ENCODE data around the gene SEPHS2. TPM values are rescaled to one million over a fixed set of nuclear protein-coding genes. Genes with fewer than 3 reads are reported as not detected.

Gene SEPHS2
- polyA plus RNA-seq, 2 of the 4 experiments (the other 2 are of a cell fraction), result 47.8 to 72.6 TPM

- H3K4me3 ChIP-seq, result no peak overlapping the region
- no peak overlapping the region for H3K27ac ChIP-seq
- H3K9me3 ChIP-seq, result no peaks in the 10 kb centered on the region
- TF ChIP-seq ZSCAN20 (CRISPR knock-in tag; IDR thresholded peaks at IDR 0.05) (no peak), USF2 (IDR thresholded peaks at IDR 0.05) (no peak), ELK1 (IDR thresholded peaks at IDR 0.05; ENCODE audit: low read depth, low read length) (no peak), JUN (IDR thresholded peaks at IDR 0.05) (no peak), NFE2L2 (conservative IDR thresholded peaks at IDR 0.05; ENCODE audit: low read length) (no peak), TP53 (CRISPR knock-in tag; IDR thresholded peaks at IDR 0.05) (no peak), RNF2 (IDR thresholded peaks at IDR 0.05; ENCODE audit: borderline replicate concordance, low read depth) (no peak)
- no peaks in the 10 kb centered on the region for H3K4me1 ChIP-seq
- ATAC-seq (no peak), DNase-seq (ENCODE audit: low read depth in 1 of 2, low spot score in 1 of 2) (no peak), FAIRE-seq (no peak)
- WGBS (ENCODE audit: missing lambda C conversion rate), result 72% methylated on average over 8 of the region's 8 CpGs
- ChIA-PET POLR2A (no interaction called here), CTCF (interaction anchor here (0.8 kb wide), 1 partner anchor 12 kb away, joined by 5 read pairs; no protein-coding TSS in a partner anchor)
- no peak overlapping the region for H3K4me2 ChIP-seq
Measured at GRCh38 chr16:30470632-30470995, 24.9 kb upstream of the SEPHS2 start.

- no peak for TF ChIP-seq CBX8 (IDR thresholded peaks at IDR 0.05)
- TF ChIP-seq BCL3 (IDR thresholded peaks at IDR 0.05), result no peak
- no peak for TF ChIP-seq USF2 (IDR thresholded peaks at IDR 0.05)
- no peak for TF ChIP-seq MAX (IDR thresholded peaks at IDR 0.05)
- TF ChIP-seq HES2 (IDR thresholded peaks at IDR 0.05), result no peak
- no peak for TF ChIP-seq SREBF2 (IDR thresholded peaks at IDR 0.05)
- TF ChIP-seq RNF2 (IDR thresholded peaks at IDR 0.05; ENCODE audit: borderline replicate concordance, low read depth), result no peak
- TF ChIP-seq CTCF (IDR thresholded peaks at IDR 0.05), result no peak
- no peak for TF ChIP-seq FOSB (CRISPR knock-in tag; IDR thresholded peaks at IDR 0.05)
- TF ChIP-seq CBX2 (IDR thresholded peaks at IDR 0.05; ENCODE audit: borderline replicate concordance, low read depth), result no peak
- TF ChIP-seq RAD21 (conservative IDR thresholded peaks at IDR 0.05 in 1 of 2, IDR thresholded peaks at IDR 0.05 in 1 of 2), result no peak
- no peak for TF ChIP-seq PBX3 (IDR thresholded peaks at IDR 0.05)
- no peak for TF ChIP-seq EHF (CRISPR knock-in tag; IDR thresholded peaks at IDR 0.05)
- no peak for TF ChIP-seq POLR2AphosphoS2 (conservative IDR thresholded peaks at IDR 0.05; ENCODE audit: low read length)
- no peak for TF ChIP-seq HEYL (CRISPR knock-in tag; IDR thresholded peaks at IDR 0.05)
- no peak for TF ChIP-seq JUNB (IDR thresholded peaks at IDR 0.05)
- no peak for TF ChIP-seq RFX5 (IDR thresholded peaks at IDR 0.05)
- no peak for ATAC-seq
- Histone ChIP-seq H3K4me2 (no peak overlapping the region), H3K4me3 (no peak overlapping the region), H3K27ac (no peak overlapping the region), H3K4me1 (no peaks in the 10 kb centered on the region), H3K9me3 (no peaks in the 10 kb centered on the region)
- 79% methylated on average over 3 of the region's 3 CpGs for WGBS (ENCODE audit: missing lambda C conversion rate)
- POLR2A ChIA-PET, result no interaction called here
- CTCF ChIA-PET, result interaction anchor here (0.8 to 1.5 kb wide), 2 partner anchors 12 to 40 kb away, joined by 5 read pairs; partner anchors contain the start of gene DCTPP1
- no peak for DNase-seq (ENCODE audit: low read depth in 1 of 2, low spot score in 1 of 2)
- no peak for FAIRE-seq
Measured at GRCh38 chr16:30470170-30470512, 24.5 kb upstream of the SEPHS2 start.
